ENCODE data around the gene CORO7.

DNA sequence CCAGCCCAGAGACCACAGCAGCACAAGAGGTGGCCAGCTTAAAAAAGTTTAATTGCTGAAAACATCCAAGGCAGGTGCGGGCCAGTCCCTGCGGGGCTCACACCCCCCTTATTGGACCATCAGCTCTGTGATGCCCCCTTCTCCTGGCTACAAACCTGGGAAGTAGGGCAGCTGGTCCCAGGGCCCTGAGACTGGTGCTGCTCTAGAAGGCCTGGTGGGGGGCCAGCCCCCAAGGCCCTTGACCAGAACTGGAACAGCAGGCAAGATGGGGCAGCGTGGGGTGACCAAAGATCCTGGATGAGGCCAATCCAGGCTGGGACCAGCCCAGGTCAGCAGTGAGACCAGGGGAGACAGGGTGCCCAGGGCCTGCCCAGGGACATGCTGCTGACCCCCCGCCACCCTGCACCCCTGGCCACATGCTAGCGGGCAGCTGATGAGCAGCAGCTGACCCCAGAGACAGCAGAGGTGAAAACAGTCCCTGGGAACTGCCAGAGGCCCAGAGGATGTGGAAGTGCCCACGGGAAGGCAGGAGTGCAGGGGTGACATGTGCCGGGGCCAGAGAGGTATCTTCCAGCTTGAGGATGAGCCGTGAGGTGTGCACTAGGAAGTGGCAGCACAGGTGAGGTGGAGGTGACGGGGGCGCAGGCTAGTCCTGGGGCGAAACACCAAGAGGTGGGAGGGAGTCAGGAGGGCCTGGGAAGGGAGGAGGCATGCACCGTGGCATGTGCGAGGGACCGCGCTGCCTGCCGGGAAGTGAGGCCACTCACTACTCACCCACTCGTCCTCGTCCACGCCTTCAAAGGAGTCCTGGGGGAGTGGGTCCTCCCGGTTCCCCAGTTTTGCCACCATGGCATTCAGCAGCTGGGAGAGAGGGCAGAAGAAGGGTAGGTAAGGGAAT is 61.6 kb downstream of the CORO7 start:
- TF ChIP-seq CTCF (IDR thresholded peaks at IDR 0.05) (no peak), ZFX (IDR thresholded peaks at IDR 0.05; ENCODE audit: borderline replicate concordance) (no peak)
